GM18909 (cell line): ENCODE results near the gene S100P.
"Not testable (repeated sequence)": the region's sequence is repeated elsewhere in the genome, so short reads cannot be mapped to it uniquely, and the experiment has no call there.

Source experiments
- ATAC-seq: cut with Tn5 transposase; IDR thresholded peaks from one replicate; pipeline ENCODE4 v1.9.1; 2021; ENCODE audit warnings: mild to moderate bottlenecking; ENCODE audit not compliant: unreplicated experiment, poor library complexity

S100P gene

GRCh38 chr4:6672541-6673190 lies 21.0 kb upstream of the S100P start:
- ATAC-seq, result not testable (repeated sequence)

- ATAC-seq, result not testable (repeated sequence)
Measured at GRCh38 chr4:6673191-6673659, 20.5 kb upstream of the S100P start.

- peak; percentile 73 for ATAC-seq
Measured at GRCh38 chr4:6673660-6674499, 19.8 kb upstream of the S100P start.

GRCh38 chr4:6674500-6675149 lies 19.1 kb upstream of the S100P start:
- peak; percentile 50 for ATAC-seq

- no peak for ATAC-seq
Measured at GRCh38 chr4:6676722-6677558, 16.7 kb upstream of the S100P start.

GRCh38 chr4:6680372-6681034 lies 13.2 kb upstream of the S100P start:
- ATAC-seq, result no peak

- no peak for ATAC-seq
Measured at GRCh38 chr4:6681191-6681590, 12.5 kb upstream of the S100P start.

GRCh38 chr4:6682862-6683590 lies 10.7 kb upstream of the S100P start:
- no peak for ATAC-seq

GRCh38 chr4:6684656-6685055 lies 9.0 kb upstream of the S100P start:
- ATAC-seq, result no peak

- no peak for ATAC-seq
Measured at GRCh38 chr4:6686104-6686787, 7.4 kb upstream of the S100P start.

- ATAC-seq, result no peak
Measured at GRCh38 chr4:6687947-6688878, 5.5 kb upstream of the S100P start.

GRCh38 chr4:6688879-6689505 lies 4.7 kb upstream of the S100P start:
- ATAC-seq, result peak; percentile 80

- ATAC-seq, result no peak
Measured at GRCh38 chr4:6689506-6689960, 4.1 kb upstream of the S100P start.

GRCh38 chr4:6692379-6692778 lies 1.3 kb upstream of the S100P start:
- ATAC-seq, result no peak

GRCh38 chr4:6692806-6693205 lies 872 bp upstream of the S100P start:
- no peak for ATAC-seq

- no peak for ATAC-seq
Measured at GRCh38 chr4:6694177-6694901, 661 bp downstream of the S100P start.
